Activated T-cell treated with anti-CD3 and anti-CD28 coated beads for 4 hours (primary cell): ENCODE results near the gene DCHS2.

Experiments
- DNase-seq: peaks from one replicate; pipeline ENCODE4 v3.0.0-alpha.2; 2020

Gene DCHS2

GRCh38 chr4:154450966-154451365 is 40.6 kb downstream of the DCHS2 start:
- no peak for DNase-seq

- no peak for DNase-seq
Observed at GRCh38 chr4:154444958-154445357, 46.6 kb downstream of the DCHS2 start.

- no peak for DNase-seq
Observed at GRCh38 chr4:154441982-154442381, 49.6 kb downstream of the DCHS2 start.

- DNase-seq: no peak
Observed at GRCh38 chr4:154441124-154441523, 50.5 kb downstream of the DCHS2 start.

- no peak for DNase-seq
Observed at GRCh38 chr4:154439224-154439623, 52.4 kb downstream of the DCHS2 start.

GRCh38 chr4:154435895-154436294 is 55.7 kb downstream of the DCHS2 start:
- DNase-seq: no peak

- no peak for DNase-seq
Observed at GRCh38 chr4:154433543-154433942, 58.1 kb downstream of the DCHS2 start.

GRCh38 chr4:154429176-154429575 is 62.4 kb downstream of the DCHS2 start:
- DNase-seq: no peak

- DNase-seq: no peak
Observed at GRCh38 chr4:154427149-154427548, 64.5 kb downstream of the DCHS2 start.

- no peak for DNase-seq
Observed at GRCh38 chr4:154425514-154425913, 66.1 kb downstream of the DCHS2 start.

- no peak for DNase-seq
Observed at GRCh38 chr4:154424810-154425484, 66.7 kb downstream of the DCHS2 start.

GRCh38 chr4:154422152-154422551 is 69.4 kb downstream of the DCHS2 start:
- no peak for DNase-seq

- no peak for DNase-seq
Observed at GRCh38 chr4:154421618-154422017, 70.0 kb downstream of the DCHS2 start.

- no peak for DNase-seq
Observed at GRCh38 chr4:154417373-154417673, 74.3 kb downstream of the DCHS2 start.

GRCh38 chr4:154416190-154416547 is 75.4 kb downstream of the DCHS2 start:
- DNase-seq: no peak

- no peak for DNase-seq
Observed at GRCh38 chr4:154415313-154415712, 76.3 kb downstream of the DCHS2 start.

GRCh38 chr4:154414796-154415195 is 76.8 kb downstream of the DCHS2 start:
- no peak for DNase-seq

GRCh38 chr4:154414371-154414770 is 77.2 kb downstream of the DCHS2 start:
- no peak for DNase-seq

- DNase-seq: no peak
Observed at GRCh38 chr4:154407443-154407842, 84.2 kb downstream of the DCHS2 start.

- DNase-seq: no peak
Observed at GRCh38 chr4:154406018-154406795, 85.4 kb downstream of the DCHS2 start.

- DNase-seq: no peak
Observed at GRCh38 chr4:154399259-154399974, 92.2 kb downstream of the DCHS2 start.

GRCh38 chr4:154390324-154390723 is 101.3 kb downstream of the DCHS2 start:
- DNase-seq: no peak

- DNase-seq: no peak
Observed at GRCh38 chr4:154389148-154389547, 102.5 kb downstream of the DCHS2 start.

- no peak for DNase-seq
Observed at GRCh38 chr4:154384012-154384411, 107.6 kb downstream of the DCHS2 start.
